H1 (cell line): ENCODE measurements around the gene TBCD. TPM values are rescaled to one million over a fixed set of nuclear protein-coding genes. Genes with fewer than 3 reads are reported as not detected.

Experiments
- CHD7 ChIP-seq: fragments of 300-600 bp; sonication (generic); IDR thresholded peaks from 2 replicates; pipeline ENCODE4 v1.7.1; 2012; ENCODE audit warnings: low read length, moderate library complexity, mild to moderate bottlenecking, inconsistent platforms; ENCODE audit not compliant: insufficient replicate concordance
- HDAC6 ChIP-seq: IDR thresholded peaks from one replicate; pipeline ENCODE4 v1.7.1; 2012; ENCODE audit warnings: low read depth, mild to moderate bottlenecking, inconsistent platforms, low read length, moderate library complexity
- JUND ChIP-seq: IDR thresholded peaks from 2 replicates; pipeline ENCODE4 v1.6.1; 2011; ENCODE audit warnings: mild to moderate bottlenecking, improper control_type of control experiment, low read length
- RXRA ChIP-seq: IDR thresholded peaks from 2 replicates; pipeline ENCODE4 v1.6.1; 2011; ENCODE audit warnings: low read depth, mild to moderate bottlenecking, low read length, moderate library complexity; ENCODE audit not compliant: insufficient read depth
- SIN3A ChIP-seq, 2 experiments: IDR thresholded peaks in 1 of 2; conservative IDR thresholded peaks in 1 of 2; 2 replicates each; pipeline ENCODE4 v1.6.1; 2011 to 2012; ENCODE audit warnings: low read length in 2 of 2, improper control_type of control experiment in 1 of 2, low read depth in 1 of 2, mild to moderate bottlenecking in 1 of 2
- polyA plus RNA-seq, 7 experiments: library from polyadenylated mRNA; depleted of rRNA in 3 of 7; stranded (reverse) in 5 of 7; unstranded in 2 of 7; fragments of >200 nt in 5 of 7; fragments of 200-250 nt in 2 of 7; gene quantifications; 1 replicate in 5 of 7; 2 replicates in 1 of 7; 4 replicates in 1 of 7; pipeline versions ENCODE4 v1.2.1 to v1.2.3, GENCODE V29; 2011 to 2013; ENCODE audit warnings: missing spikeins in 2 of 7, mixed read lengths in 2 of 7
- total RNA-seq: library from RNA; stranded (reverse); fragmentation: NEBNext Ultra II Directional; extraction: Animal tissue kit (Norgen Biotek cat#: 25700); gene quantifications from 2 replicates; pipeline ENCODE4 v1.2.1, GENCODE V29; 2021

TBCD gene
- total and polyA plus RNA-seq, 2 of the 8 experiments (the other 6 are each of a cell fraction or from before 2014, with no cell fraction given): 118 to 162 TPM

GRCh38 chr17:82970067-82970466 is 218.2 kb downstream of the TBCD start (continued):
- no peak for TF ChIP-seq CHD7
- no peak for TF ChIP-seq RXRA
- TF ChIP-seq JUND: no peak
- no peak for TF ChIP-seq HDAC6
- TF ChIP-seq SIN3A (conservative IDR thresholded peaks at IDR 0.05 in 1 of 2, IDR thresholded peaks at IDR 0.05 in 1 of 2; ENCODE audit: low read depth in 1 of 2, low read length in 2 of 2): no peak
